ENCODE results near the gene AHRR. TPM values are rescaled to one million over a fixed set of nuclear protein-coding genes. Genes with fewer than 3 reads are reported as not detected.

AHRR gene
- total RNA-seq, 1 donor from 2014 or later, result 0.29 TPM

GRCh38 chr5:317086-317811 is 4.3 kb upstream of the AHRR start:
- no peak for DNase-seq (ENCODE audit: low read depth)
- TF ChIP-seq CTCF (conservative IDR thresholded peaks at IDR 0.05; ENCODE audit: low read depth, low read length), result peak; percentile 39
- H3K4me3 ChIP-seq (ENCODE audit: low read depth, low read length), result no peak overlapping the region

- H3K4me3 ChIP-seq (ENCODE audit: low read depth, low read length), result no peak overlapping the region
- TF ChIP-seq CTCF (conservative IDR thresholded peaks at IDR 0.05; ENCODE audit: low read depth, low read length), result peak; percentile 14
- peak; percentile 80 for DNase-seq (ENCODE audit: low read depth)
These were observed 3.1 kb upstream of the AHRR start for GRCh38 chr5:318341-318897.

GRCh38 chr5:318931-319601 is 2.4 kb upstream of the AHRR start:
- no peak overlapping the region for H3K4me3 ChIP-seq (ENCODE audit: low read depth, low read length)
- no peak for TF ChIP-seq CTCF (conservative IDR thresholded peaks at IDR 0.05; ENCODE audit: low read depth, low read length)
- DNase-seq (ENCODE audit: low read depth), result no peak

- H3K4me3 ChIP-seq (ENCODE audit: low read depth, low read length), result peak overlapping the region; percentile 54
- TF ChIP-seq CTCF (conservative IDR thresholded peaks at IDR 0.05; ENCODE audit: low read depth, low read length), result no peak
- no peak for DNase-seq (ENCODE audit: low read depth)
These were observed 837 bp upstream of the AHRR start for GRCh38 chr5:320524-321229.

GRCh38 chr5:321726-322251 is 275 bp downstream of the AHRR start:
- peak overlapping the region; percentile 37 for H3K4me3 ChIP-seq (ENCODE audit: low read depth, low read length)
- TF ChIP-seq CTCF (conservative IDR thresholded peaks at IDR 0.05; ENCODE audit: low read depth, low read length), result no peak
- DNase-seq (ENCODE audit: low read depth), result no peak

- H3K4me3 ChIP-seq (ENCODE audit: low read depth, low read length), result peak overlapping the region; percentile 37
- no peak for TF ChIP-seq CTCF (conservative IDR thresholded peaks at IDR 0.05; ENCODE audit: low read depth, low read length)
- no peak for DNase-seq (ENCODE audit: low read depth)
These were observed 897 bp downstream of the AHRR start for GRCh38 chr5:322281-322941.

All from epithelial cell of proximal tubule (primary cell).